COR-L47 (cell line): Measurements from ENCODE around the gene RFC3.
"Not testable (repeated sequence)": the region's sequence is repeated elsewhere in the genome, so short reads cannot be mapped to it uniquely, and the experiment has no call there.

Experiments
- DNase-seq: peaks from one replicate; lab custom pipeline; 2025; lab: John Stamatoyannopoulos, UW

The RFC3 gene

GRCh38 chr13:33817901-33818706 is at the start of gene RFC3:
RFC3 (plus strand) TSS chr13:33818149; CDS start chr13:33818179, 30 bp downstream.
- DNase-seq = peak; percentile 96

GRCh38 chr13:33771296-33771695 is 46.7 kb upstream of the RFC3 start:
- DNase-seq = no peak

GRCh38 chr13:33773790-33774462 is 44.0 kb upstream of the RFC3 start:
- no peak for DNase-seq

GRCh38 chr13:33775339-33776108 is 42.4 kb upstream of the RFC3 start:
- no peak for DNase-seq

- DNase-seq = no peak
Measured at GRCh38 chr13:33776239-33776881, 41.6 kb upstream of the RFC3 start.

GRCh38 chr13:33782631-33783030 is 35.3 kb upstream of the RFC3 start:
- DNase-seq = no peak

GRCh38 chr13:33783212-33783611 is 34.7 kb upstream of the RFC3 start:
- not testable (repeated sequence) for DNase-seq

GRCh38 chr13:33784738-33785137 is 33.2 kb upstream of the RFC3 start:
- no peak for DNase-seq

- no peak for DNase-seq
Measured at GRCh38 chr13:33785384-33785783, 32.6 kb upstream of the RFC3 start.

GRCh38 chr13:33787051-33787591 is 30.8 kb upstream of the RFC3 start:
- DNase-seq = no peak

GRCh38 chr13:33789066-33789606 is 28.8 kb upstream of the RFC3 start:
- DNase-seq = no peak

- no peak for DNase-seq
Measured at GRCh38 chr13:33789739-33790138, 28.2 kb upstream of the RFC3 start.

- no peak for DNase-seq
Measured at GRCh38 chr13:33793726-33794125, 24.2 kb upstream of the RFC3 start.

- no peak for DNase-seq
Measured at GRCh38 chr13:33794576-33794975, 23.4 kb upstream of the RFC3 start.

GRCh38 chr13:33796095-33796494 is 21.9 kb upstream of the RFC3 start:
- DNase-seq = no peak

GRCh38 chr13:33797622-33798021 is 20.3 kb upstream of the RFC3 start:
- no peak for DNase-seq

GRCh38 chr13:33798023-33798422 is 19.9 kb upstream of the RFC3 start:
- no peak for DNase-seq

GRCh38 chr13:33799950-33800592 is 17.9 kb upstream of the RFC3 start:
- DNase-seq = peak; percentile 14

- no peak for DNase-seq
Measured at GRCh38 chr13:33800646-33801186, 17.2 kb upstream of the RFC3 start.

- DNase-seq = no peak
Measured at GRCh38 chr13:33806470-33807248, 11.3 kb upstream of the RFC3 start.
